ENCODE results near the gene LCN12. TPM values are rescaled to one million over a fixed set of nuclear protein-coding genes. Genes with fewer than 3 reads are reported as not detected.

LCN12 gene
- total RNA-seq, 1 donor from 2014 or later = not detected

GRCh38 chr9:136936645-136937170, 15.4 kb upstream of the LCN12 start:
- peaks cover 30% of the 10 kb centered on the region for H4K20me1 ChIP-seq (ENCODE audit: insufficient read depth, low read length)
- no peak for DNase-seq (ENCODE audit: low read depth)
- Mint-ChIP-seq H3K36me3 (ENCODE audit: low read depth, unreplicated experiment) (peaks cover 11% of the 10 kb centered on the region), H3K9me3 (ENCODE audit: unreplicated experiment) (peaks cover 7% of the 10 kb centered on the region), H3K4me1 (ENCODE audit: low read depth, unreplicated experiment) (no peaks in the 10 kb centered on the region), H3K27ac (ENCODE audit: unreplicated experiment) (no peak overlapping the region), H3K27me3 (ENCODE audit: low read depth, unreplicated experiment) (no peaks in the 10 kb centered on the region), H3K4me3 (ENCODE audit: unreplicated experiment) (no peak overlapping the region)
- no peaks in the 10 kb centered on the region for H3K36me3 ChIP-seq (ENCODE audit: insufficient read depth, low read length)
- peaks cover 21% of the 10 kb centered on the region for H3K79me2 ChIP-seq (ENCODE audit: insufficient read depth, low read length)
- no peak overlapping the region for H3K4me2 ChIP-seq (ENCODE audit: low read length)
- H3K27me3 ChIP-seq (ENCODE audit: insufficient read depth, low read length) = no peaks in the 10 kb centered on the region
- no peak for FAIRE-seq
- no peak overlapping the region for H3K27ac ChIP-seq (ENCODE audit: low read depth, low read length)
- no peak overlapping the region for H2AFZ ChIP-seq (ENCODE audit: low read depth, low read length)
- H3K4me3 ChIP-seq (ENCODE audit: insufficient read depth, low read depth, low read length) = no peak overlapping the region
- TF ChIP-seq CTCF (IDR thresholded peaks at IDR 0.05; ENCODE audit: insufficient read depth, low read depth, low read length) (no peak), EZH2 (IDR thresholded peaks at IDR 0.05; ENCODE audit: insufficient read depth, low read length) (no peak)
- no peak overlapping the region for H3K9ac ChIP-seq (ENCODE audit: low read length)
- H3K9me3 ChIP-seq (ENCODE audit: insufficient read depth, low read depth, low read length) = no peaks in the 10 kb centered on the region
- no peaks in the 10 kb centered on the region for H3K4me1 ChIP-seq (ENCODE audit: insufficient read depth, low read length)

- H3K4me2 ChIP-seq (ENCODE audit: low read length) = no peak overlapping the region
- DNase-seq (ENCODE audit: low read depth) = no peak
- FAIRE-seq = no peak
- H3K9me3 ChIP-seq (ENCODE audit: insufficient read depth, low read depth, low read length) = no peaks in the 10 kb centered on the region
- H3K4me1 ChIP-seq (ENCODE audit: insufficient read depth, low read length) = no peaks in the 10 kb centered on the region
- no peak overlapping the region for H2AFZ ChIP-seq (ENCODE audit: low read depth, low read length)
- no peak overlapping the region for H3K27ac ChIP-seq (ENCODE audit: low read depth, low read length)
- peaks cover 11% of the 10 kb centered on the region for H3K36me3 Mint-ChIP-seq (ENCODE audit: low read depth, unreplicated experiment)
- H3K27ac Mint-ChIP-seq (ENCODE audit: unreplicated experiment) = no peak overlapping the region
- no peak overlapping the region for H3K4me3 ChIP-seq (ENCODE audit: insufficient read depth, low read depth, low read length)
- H3K27me3 Mint-ChIP-seq (ENCODE audit: low read depth, unreplicated experiment) = no peaks in the 10 kb centered on the region
- no peak for TF ChIP-seq EZH2 (IDR thresholded peaks at IDR 0.05; ENCODE audit: insufficient read depth, low read length)
- TF ChIP-seq CTCF (IDR thresholded peaks at IDR 0.05; ENCODE audit: insufficient read depth, low read depth, low read length) = no peak
- H4K20me1 ChIP-seq (ENCODE audit: insufficient read depth, low read length) = peaks cover 32% of the 10 kb centered on the region
- peaks cover 5% of the 10 kb centered on the region for H3K9me3 Mint-ChIP-seq (ENCODE audit: unreplicated experiment)
- no peaks in the 10 kb centered on the region for H3K27me3 ChIP-seq (ENCODE audit: insufficient read depth, low read length)
- H3K4me3 Mint-ChIP-seq (ENCODE audit: unreplicated experiment) = no peak overlapping the region
- no peaks in the 10 kb centered on the region for H3K36me3 ChIP-seq (ENCODE audit: insufficient read depth, low read length)
- no peaks in the 10 kb centered on the region for H3K4me1 Mint-ChIP-seq (ENCODE audit: low read depth, unreplicated experiment)
- peaks cover 28% of the 10 kb centered on the region for H3K79me2 ChIP-seq (ENCODE audit: insufficient read depth, low read length)
- H3K9ac ChIP-seq (ENCODE audit: low read length) = no peak overlapping the region
Observed at GRCh38 chr9:136937186-136938001, 14.7 kb upstream of the LCN12 start.

All from astrocyte (in vitro differentiated cells and primary cell).